PC-3 (cell line): ENCODE measurements around the gene EVC. TPM values are rescaled to one million over a fixed set of nuclear protein-coding genes. Genes with fewer than 3 reads are reported as not detected.

Experiments
- ATAC-seq: fragments of 200-7000 bp; cut with Tn5 transposase; 2 replicates; pipeline ENCODE4 v1.9.1; 2020; ENCODE audit warnings: mild to moderate bottlenecking, moderate library complexity
- BruUV-seq: library from RNA; stranded (reverse); fragments of 400-500 nt; replicated peaks from 2 replicates; lab custom pipeline; 2021; lab: Mats Ljungman, UMichigan
- CTCF ChIA-PET: fragments of 300-600 bp; sonication (Branson Sonifier 250); formaldehyde crosslinking; loops from one replicate; lab custom pipeline; 2022; ENCODE audit warnings: antibody characterized with exemption; lab: Charles Lee
- POLR2A ChIA-PET: fragments of 300-600 bp; sonication (Branson Sonifier 250); formaldehyde crosslinking; loops from one replicate; lab custom pipeline; 2022; ENCODE audit warnings: antibody characterized with exemption; ENCODE audit not compliant: unreplicated experiment; lab: Charles Lee
- DNase-seq: peaks from one replicate; pipeline ENCODE4 v3.0.0-alpha.2; 2015
- H2AFZ ChIP-seq: fragments of 300-600 bp; sonication (generic); 2 replicates; pipeline ENCODE4 v1.6.0; 2016; ENCODE audit warnings: antibody characterized with exemption, low read length
- H3F3A ChIP-seq: fragments of 300-600 bp; sonication (generic); one replicate; pipeline ENCODE4 v1.6.0; 2017; ENCODE audit warnings: antibody characterized with exemption, low read length, control low read depth, mild to moderate bottlenecking; ENCODE audit not compliant: unreplicated experiment
- H3K27ac ChIP-seq: fragments of 300-600 bp; sonication (generic); 2 replicates; pipeline ENCODE4 v1.5.1; 2016; ENCODE audit warnings: mild to moderate bottlenecking, low read length
- H3K27me3 ChIP-seq: fragments of 300-600 bp; sonication (generic); 2 replicates; pipeline ENCODE4 v1.6.1; 2016; ENCODE audit warnings: low read length, mixed read lengths
- H3K36me3 ChIP-seq: fragments of 300-600 bp; sonication (generic); 2 replicates; pipeline ENCODE4 v1.6.1; 2016; ENCODE audit warnings: low read depth, mixed run types, low read length, mixed read lengths
- H3K4me1 ChIP-seq: fragments of 300-600 bp; sonication (generic); 2 replicates; pipeline ENCODE4 v1.5.1; 2016; ENCODE audit warnings: low read length; ENCODE audit not compliant: insufficient read depth
- H3K4me2 ChIP-seq: fragments of 300-600 bp; sonication (generic); 2 replicates; pipeline ENCODE4 v1.6.0; 2016; ENCODE audit warnings: low read length
- H3K4me3 ChIP-seq: fragments of 300-600 bp; sonication (generic); 2 replicates; pipeline ENCODE4 v1.5.1; 2016; ENCODE audit warnings: mild to moderate bottlenecking, low read length, mixed read lengths
- H3K79me2 ChIP-seq: fragments of 300-600 bp; sonication (generic); 2 replicates; pipeline ENCODE4 v1.6.1; 2017; ENCODE audit warnings: low read length, mixed read lengths
- H3K9ac ChIP-seq: fragments of 300-600 bp; sonication (generic); 2 replicates; pipeline ENCODE4 v1.6.0; 2016; ENCODE audit warnings: mild to moderate bottlenecking, low read length
- H3K9me2 ChIP-seq: fragments of 300-600 bp; sonication (generic); replicated peaks from 2 replicates; pipeline ENCODE4 v1.6.1; 2016; ENCODE audit warnings: mixed run types, low read length, mixed read lengths
- H3K9me3 ChIP-seq: fragments of 300-600 bp; sonication (generic); 2 replicates; pipeline ENCODE4 v1.6.1; 2016; ENCODE audit warnings: low read length, mixed read lengths
- H4K20me1 ChIP-seq: fragments of 300-600 bp; sonication (generic); 2 replicates; pipeline ENCODE4 v1.6.1; 2016; ENCODE audit warnings: low read length, mixed read lengths
- EZH2 ChIP-seq: fragments of 300-600 bp; sonication (generic); IDR thresholded peaks from one replicate; pipeline ENCODE4 v1.6.1; 2017; ENCODE audit warnings: antibody characterized with exemption, mild to moderate bottlenecking, low read length; ENCODE audit not compliant: unreplicated experiment
- EZH2phosphoT487 ChIP-seq: fragments of 300-600 bp; sonication (generic); IDR thresholded peaks from 2 replicates; pipeline ENCODE4 v1.6.1; 2018; ENCODE audit warnings: mild to moderate bottlenecking, antibody characterized with exemption, low read length, borderline replicate concordance
- intact Hi-C: fragments of 100-400 bp; cut with micrococcal nuclease; formaldehyde crosslinking; loops from 2 replicates; pipeline ENCODE4 v1.9.0; 2023
- total RNA-seq: library from RNA; depleted of rRNA; stranded (reverse); fragments of >200 nt; gene quantifications from 2 replicates; pipeline ENCODE4 v1.2.3, GENCODE V29; 2014
- TF ChIP-seq, protein P1 (sequence below): fragments of 300-600 bp; sonication (generic); conservative IDR thresholded peaks from 2 replicates; pipeline ENCODE4 v1.5.1; 2017; ENCODE audit warnings: antibody characterized with exemption, low read depth, mild to moderate bottlenecking, low read length

Gene EVC
- total RNA-seq, 1 experiment from 2014 or later, result 22.7 TPM

DNA sequence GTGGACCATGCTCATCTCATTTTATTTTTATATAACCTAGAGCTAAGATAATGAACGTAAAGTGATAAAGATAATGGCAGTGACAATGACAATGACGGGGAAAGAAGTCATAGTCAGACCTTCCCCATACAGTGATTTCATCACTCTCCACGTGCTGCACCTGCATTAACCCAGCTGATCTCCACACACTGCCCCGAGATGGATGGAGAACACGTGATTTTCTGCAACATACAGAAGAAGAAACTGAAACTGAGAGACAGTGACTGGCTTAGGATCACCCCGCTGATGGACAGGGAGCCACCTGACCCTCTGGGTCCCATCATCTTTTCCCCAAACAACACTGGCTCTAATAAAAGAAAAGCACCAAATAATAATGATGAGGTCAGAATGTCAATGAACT is 24.7 kb upstream of the EVC start:
- Histone ChIP-seq H3K4me2 (no peak overlapping the region), H3K36me3 (no peaks in the 10 kb centered on the region), H3K79me2 (no peaks in the 10 kb centered on the region), H3K9ac (no peak overlapping the region), H3K27me3 (no peaks in the 10 kb centered on the region), H3K27ac (no peak overlapping the region), H2AFZ (no peak overlapping the region), H3K4me1 (no peaks in the 10 kb centered on the region), H3K9me2 (no peaks in the 10 kb centered on the region), H4K20me1 (no peaks in the 10 kb centered on the region), H3K9me3 (no peaks in the 10 kb centered on the region), H3K4me3 (no peak overlapping the region), H3F3A (no peaks in the 10 kb centered on the region)
- TF ChIP-seq EZH2phosphoT487 (no peak), EZH2 (no peak)
- TF ChIP-seq, protein P1, sequence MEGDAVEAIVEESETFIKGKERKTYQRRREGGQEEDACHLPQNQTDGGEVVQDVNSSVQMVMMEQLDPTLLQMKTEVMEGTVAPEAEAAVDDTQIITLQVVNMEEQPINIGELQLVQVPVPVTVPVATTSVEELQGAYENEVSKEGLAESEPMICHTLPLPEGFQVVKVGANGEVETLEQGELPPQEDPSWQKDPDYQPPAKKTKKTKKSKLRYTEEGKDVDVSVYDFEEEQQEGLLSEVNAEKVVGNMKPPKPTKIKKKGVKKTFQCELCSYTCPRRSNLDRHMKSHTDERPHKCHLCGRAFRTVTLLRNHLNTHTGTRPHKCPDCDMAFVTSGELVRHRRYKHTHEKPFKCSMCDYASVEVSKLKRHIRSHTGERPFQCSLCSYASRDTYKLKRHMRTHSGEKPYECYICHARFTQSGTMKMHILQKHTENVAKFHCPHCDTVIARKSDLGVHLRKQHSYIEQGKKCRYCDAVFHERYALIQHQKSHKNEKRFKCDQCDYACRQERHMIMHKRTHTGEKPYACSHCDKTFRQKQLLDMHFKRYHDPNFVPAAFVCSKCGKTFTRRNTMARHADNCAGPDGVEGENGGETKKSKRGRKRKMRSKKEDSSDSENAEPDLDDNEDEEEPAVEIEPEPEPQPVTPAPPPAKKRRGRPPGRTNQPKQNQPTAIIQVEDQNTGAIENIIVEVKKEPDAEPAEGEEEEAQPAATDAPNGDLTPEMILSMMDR, result no peak
- BruUV-seq, result no TSS peak
- intact Hi-C loops, result no loop called here
- no peak for DNase-seq
- no peak for ATAC-seq
- CTCF ChIA-PET, result no interaction called here
- POLR2A ChIA-PET, result interaction anchor here (0.5 kb wide), 1 partner anchor 104 kb away, joined by 3 read pairs; no protein-coding TSS in a partner anchor

DNA sequence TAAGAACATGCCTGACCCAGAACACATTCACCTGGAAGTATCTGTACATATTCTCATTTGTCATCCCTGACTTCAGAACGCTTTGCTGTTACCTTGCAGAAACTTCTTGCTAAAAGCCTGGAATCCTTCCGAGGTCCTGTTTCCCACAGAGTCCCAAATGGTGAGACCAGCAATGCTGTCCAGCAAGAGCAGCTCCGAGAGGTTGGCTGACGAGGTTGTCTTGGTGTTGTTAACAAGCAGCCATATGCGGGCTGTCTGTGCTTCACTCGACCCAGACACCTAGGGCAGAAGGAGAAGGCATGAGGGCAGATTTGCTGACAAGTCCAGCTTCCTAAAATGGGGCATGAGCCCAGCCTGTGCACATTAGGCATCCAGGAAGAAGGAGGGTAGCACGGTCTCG is 21.9 kb upstream of the EVC start:
- Histone ChIP-seq H3K27me3 (no peaks in the 10 kb centered on the region), H3K36me3 (no peaks in the 10 kb centered on the region), H3K4me3 (no peak overlapping the region), H3K9me3 (no peaks in the 10 kb centered on the region), H2AFZ (no peak overlapping the region), H4K20me1 (no peaks in the 10 kb centered on the region), H3K4me2 (no peak overlapping the region), H3K9ac (no peak overlapping the region), H3F3A (no peaks in the 10 kb centered on the region), H3K27ac (no peak overlapping the region), H3K79me2 (no peaks in the 10 kb centered on the region), H3K4me1 (no peaks in the 10 kb centered on the region), H3K9me2 (no peaks in the 10 kb centered on the region)
- DNase-seq (no peak), ATAC-seq (no peak)
- ChIA-PET POLR2A (no interaction called here), CTCF (no interaction called here)
- BruUV-seq, result no TSS peak
- intact Hi-C loops, result no loop called here
- no peak for TF ChIP-seq EZH2phosphoT487
- no peak for TF ChIP-seq EZH2
- TF ChIP-seq, protein P1, result no peak

DNA sequence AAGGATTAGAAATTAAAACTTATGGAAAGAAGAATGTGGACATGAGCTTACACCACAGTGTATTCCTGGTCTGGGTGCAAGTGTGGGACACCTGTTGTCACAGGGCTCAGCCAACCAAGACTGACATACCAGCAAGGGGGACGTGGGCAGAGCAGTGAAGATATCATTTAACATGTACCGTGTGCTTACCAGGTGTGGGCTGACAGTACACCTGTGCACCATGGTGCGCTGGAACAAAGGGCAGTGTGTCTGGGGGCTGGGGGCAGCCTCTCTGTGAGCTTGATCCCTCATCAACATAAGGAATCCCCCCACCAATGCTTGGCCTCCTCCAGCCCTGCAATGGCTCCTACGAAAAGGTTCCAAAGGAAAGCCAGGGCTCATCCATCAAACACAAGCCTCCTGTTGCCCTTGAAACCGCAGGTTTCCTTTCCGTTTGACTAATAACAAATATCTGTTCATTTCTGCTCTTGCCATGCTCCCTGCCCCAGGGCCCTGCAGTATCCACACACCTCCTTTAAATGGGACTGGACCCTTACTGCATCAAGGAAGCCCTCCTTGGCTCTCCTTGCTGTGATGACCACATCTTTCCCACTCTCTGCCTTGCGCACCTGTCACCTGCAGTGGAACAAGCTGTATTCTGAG is 19.4 kb upstream of the EVC start:
- Histone ChIP-seq H3K9me3 (no peaks in the 10 kb centered on the region), H3K4me2 (no peak overlapping the region), H3K79me2 (no peaks in the 10 kb centered on the region), H3F3A (no peaks in the 10 kb centered on the region), H3K36me3 (no peaks in the 10 kb centered on the region), H3K9me2 (no peaks in the 10 kb centered on the region), H3K4me3 (no peak overlapping the region), H2AFZ (no peak overlapping the region), H3K9ac (no peak overlapping the region), H3K27ac (no peak overlapping the region), H3K27me3 (no peaks in the 10 kb centered on the region), H3K4me1 (no peaks in the 10 kb centered on the region), H4K20me1 (no peaks in the 10 kb centered on the region)
- DNase-seq (no peak), ATAC-seq (no peak)
- BruUV-seq, result no TSS peak
- TF ChIP-seq, protein P1, result no peak
- TF ChIP-seq EZH2phosphoT487 (no peak), EZH2 (no peak)
- ChIA-PET CTCF (no interaction called here), POLR2A (no interaction called here)
- intact Hi-C loops, result no loop called here
